NCI-H2171 treated with DMSO at 0.1 percent for 48 hours (cell line): Measurements from ENCODE around the gene PPP3CA.

Source experiments
- DNase-seq: peaks from one replicate; lab custom pipeline; 2025; lab: John Stamatoyannopoulos, UW

Gene PPP3CA

DNA sequence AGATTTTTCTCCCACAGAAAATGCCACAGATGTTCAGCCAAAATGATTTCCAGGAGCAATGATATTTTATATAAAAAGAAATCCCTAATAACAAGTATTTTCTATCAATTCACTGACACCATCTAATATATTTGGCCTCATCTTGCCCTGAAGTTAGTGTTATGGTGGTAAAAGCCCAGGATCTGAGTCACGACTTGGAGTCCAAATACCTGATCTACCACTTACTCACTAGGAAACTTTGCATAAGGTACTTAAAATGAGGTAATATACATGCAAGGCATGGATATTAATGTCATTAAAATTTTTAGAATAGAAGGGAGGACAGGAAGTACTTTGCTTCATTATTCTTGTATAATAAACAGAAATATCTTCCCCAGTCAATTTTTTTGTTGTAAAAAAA, 16.3 kb downstream of the PPP3CA start:
- DNase-seq: no peak

DNA sequence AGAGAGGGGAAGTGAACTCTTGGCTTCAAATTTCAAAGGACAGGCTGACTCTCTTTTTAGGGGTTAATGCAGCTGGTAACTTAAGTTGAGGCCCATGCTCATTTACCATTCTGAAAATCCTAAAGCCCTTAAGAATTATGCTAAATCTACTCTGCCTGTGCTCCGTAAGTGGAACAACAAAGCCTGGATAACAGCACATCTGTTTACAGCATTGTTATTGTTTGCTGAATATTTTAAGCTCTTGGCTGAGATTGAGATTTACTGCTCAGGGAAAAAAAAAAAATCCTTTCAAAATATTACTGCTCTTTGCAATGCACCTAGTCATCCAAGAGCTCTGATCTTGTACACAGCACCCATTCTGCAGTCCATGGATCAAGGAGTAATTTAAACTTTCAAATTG, 17.7 kb downstream of the PPP3CA start:
- DNase-seq: no peak

DNA sequence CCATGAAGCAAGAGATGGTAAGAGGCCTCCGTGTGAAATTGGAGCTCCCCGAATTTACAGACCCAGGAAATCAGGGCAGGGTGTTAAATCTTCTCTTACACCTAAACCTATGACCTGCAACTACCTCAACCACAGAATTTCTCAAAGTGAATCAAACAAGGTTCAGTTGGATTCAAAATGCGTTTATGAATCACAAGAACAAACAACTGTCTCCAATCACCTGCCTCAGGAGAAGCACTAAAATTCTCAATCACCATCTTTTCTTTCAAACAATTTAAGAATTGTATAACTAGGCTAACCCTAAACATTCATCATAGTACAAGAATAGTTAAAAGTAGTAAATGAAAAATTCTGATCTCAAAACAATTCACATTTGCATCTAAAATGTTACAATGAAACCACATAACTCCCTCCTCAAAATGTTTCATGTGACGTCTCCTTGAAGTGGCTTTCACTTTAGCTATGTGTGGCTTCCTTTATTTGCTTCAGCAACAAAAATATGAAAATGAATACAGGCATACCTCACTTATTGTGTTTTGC, 19.2 kb downstream of the PPP3CA start:
- DNase-seq: no peak

DNA sequence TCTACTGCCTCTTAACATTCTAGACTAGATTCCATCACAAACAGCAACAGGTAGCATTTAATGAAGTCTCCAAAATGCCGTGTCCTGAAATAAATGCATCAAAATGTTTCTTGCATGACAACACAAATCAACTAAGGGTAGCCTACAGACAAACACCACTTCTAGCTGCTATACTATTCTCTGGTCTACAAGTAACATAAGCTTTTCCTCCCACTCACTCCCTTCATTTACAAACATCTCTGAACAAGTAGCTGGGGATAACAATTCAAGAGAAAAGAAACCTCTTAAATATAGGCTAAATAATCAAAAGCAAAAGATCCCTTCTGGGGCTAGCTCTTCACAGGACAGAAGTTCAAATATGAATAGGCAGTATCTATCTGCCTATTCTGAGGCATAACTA, 20.8 kb downstream of the PPP3CA start:
- DNase-seq: no peak

DNA sequence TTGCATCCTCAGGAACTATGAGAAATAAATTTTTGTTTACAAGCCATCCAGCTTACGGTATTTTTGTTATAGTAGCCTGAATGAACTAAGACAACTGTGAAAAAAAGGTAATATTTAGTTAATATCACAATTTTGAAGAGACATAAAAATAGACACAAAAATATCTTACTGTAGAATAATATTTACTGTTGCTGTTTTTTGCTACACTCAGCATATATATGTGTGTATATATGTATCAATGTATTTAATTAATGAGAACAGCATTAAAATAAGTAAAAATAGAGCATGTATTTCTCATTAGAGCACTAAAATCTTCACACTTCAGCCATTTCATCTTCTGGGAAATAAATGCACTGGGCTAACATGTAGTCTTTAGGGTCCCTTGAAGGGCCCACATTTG, 24.6 kb downstream of the PPP3CA start:
- DNase-seq: no peak

DNA sequence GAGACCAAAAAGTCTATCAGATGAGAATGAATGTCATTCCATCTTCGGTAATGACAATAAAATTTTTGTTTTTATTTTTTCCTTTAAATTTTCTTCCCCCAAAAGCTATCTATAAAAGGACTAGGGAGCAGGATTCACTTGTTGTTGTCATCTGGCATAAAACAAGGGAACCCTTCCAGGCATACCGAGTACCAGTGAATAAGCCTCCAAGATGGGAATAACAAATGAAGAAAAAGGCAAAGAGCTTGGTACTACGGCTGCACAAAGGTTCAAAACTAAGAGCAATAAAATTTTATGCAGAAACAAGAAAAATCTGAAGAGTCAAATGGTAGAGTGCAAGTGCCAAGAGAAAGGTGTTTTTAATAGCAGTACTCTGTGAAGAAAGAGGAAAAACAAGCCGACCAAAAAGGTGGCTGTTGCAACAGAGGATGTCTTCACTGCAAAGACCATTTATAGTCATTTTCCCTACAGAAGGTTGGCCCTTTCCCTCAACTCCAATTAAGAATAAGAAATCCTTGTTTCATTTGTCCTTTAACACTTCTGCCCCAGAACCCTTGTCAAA, 25.8 kb downstream of the PPP3CA start:
- no peak for DNase-seq

DNA sequence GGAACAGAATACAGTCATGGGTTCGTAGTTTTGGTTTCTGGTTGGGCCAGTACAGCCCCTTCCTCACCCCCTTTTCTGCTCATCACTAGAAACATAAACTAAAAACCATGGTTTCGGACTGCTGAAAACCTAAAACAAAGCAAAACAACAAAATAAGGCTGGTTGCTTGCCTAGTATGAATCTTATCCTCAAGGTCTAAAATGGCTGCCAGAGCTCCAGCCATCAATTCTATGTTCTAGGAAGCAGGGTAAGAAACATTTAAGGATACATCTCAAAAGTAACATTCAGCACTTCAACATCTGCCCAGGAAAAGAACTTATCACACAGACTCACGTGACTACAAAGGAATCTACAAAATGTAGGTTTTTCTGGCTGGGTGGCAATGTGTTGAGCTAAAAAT, 31.5 kb downstream of the PPP3CA start:
- no peak for DNase-seq

DNA sequence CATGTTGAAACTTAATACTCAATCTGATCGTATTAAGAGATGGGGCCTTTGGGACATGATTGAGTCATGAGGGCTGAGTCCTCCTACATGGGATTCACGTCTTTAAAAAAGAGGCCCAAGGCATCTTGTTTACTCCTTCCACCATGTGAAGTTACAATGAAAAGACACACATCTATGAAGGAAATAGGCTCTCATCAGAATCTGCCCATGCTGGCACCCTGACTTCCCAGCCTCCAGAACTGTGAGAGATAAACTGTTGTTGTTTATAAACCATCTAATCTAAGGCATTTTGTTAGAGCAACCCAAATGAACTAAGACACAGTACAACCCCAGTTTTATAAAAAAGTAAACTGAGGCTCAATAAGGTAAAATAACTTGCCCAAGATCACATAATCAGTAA, 32.3 kb downstream of the PPP3CA start:
- DNase-seq: no peak

DNA sequence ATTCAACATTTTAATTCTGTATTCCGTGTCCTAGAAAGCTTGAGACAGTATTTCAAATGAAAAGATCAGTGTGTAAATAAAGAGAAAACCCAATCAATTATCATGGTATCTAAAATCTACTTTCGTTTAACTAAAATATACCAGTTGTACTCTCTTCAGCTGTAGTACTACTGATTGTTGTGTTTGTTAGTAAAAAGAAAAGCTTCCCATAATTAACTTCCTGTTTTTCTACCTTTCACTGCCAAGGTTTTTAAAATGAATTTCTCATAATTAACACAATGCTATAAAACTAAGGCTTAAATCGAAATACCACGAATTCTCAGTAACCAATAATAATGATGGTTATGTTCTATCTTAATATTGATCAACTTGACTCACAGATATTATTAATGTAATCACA, 37.4 kb downstream of the PPP3CA start:
- no peak for DNase-seq

DNA sequence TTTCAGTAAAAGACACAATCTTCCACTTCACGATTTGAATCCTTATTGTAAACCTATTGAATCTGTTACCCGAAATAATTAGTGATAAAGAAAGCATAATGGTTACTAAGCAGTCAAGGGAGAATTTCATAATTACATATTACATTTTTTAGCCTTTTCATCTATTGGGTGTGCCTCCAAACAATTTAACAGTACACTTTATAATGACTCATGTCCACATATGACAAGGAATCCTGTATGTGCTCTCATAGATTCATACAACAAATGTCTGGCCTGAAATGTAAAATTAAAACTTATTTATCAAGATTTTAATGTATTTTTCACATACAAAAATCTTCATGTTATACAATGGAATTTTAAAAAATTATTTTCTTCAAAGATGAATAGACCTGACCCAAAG, 39.4 kb downstream of the PPP3CA start:
- DNase-seq: no peak

DNA sequence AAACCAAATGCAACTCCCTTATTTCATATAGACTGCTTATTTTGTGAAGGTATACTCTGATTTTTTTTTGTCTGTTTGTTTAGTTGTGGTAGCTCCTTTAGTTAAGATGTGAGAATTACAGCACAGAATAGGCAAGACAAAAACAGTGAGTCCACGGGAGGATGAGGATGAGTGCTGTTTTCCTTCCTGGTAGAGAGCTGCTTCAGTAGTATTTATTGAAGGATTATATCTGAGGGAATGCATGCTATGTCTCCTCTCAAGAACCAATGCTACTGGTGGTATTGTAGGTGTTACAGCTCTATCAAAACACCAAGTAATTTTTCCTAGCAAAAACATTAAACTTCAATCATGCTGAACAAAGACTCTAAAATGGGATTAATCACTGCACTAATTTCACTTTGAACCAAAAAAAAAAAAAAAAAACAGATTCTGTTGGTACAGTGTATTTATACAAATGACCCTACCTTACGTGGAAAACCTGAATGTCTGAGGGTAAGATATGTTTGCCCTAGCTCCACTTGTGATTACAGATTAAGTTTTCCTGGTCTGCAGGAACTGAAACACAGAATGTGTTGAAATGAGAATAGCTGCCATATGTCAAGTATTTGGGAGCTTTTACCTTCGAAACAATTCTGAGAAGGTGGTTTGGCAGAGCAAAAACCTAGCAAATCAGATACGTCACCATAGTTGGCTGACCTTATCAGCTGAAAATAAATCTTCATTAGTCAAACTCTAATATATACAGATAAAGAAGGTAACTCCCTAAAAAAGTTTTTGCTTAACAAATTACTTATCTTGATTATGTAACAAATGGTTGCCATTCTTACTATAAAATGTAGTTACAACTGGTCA, 40.3 kb downstream of the PPP3CA start:
- DNase-seq: no peak

DNA sequence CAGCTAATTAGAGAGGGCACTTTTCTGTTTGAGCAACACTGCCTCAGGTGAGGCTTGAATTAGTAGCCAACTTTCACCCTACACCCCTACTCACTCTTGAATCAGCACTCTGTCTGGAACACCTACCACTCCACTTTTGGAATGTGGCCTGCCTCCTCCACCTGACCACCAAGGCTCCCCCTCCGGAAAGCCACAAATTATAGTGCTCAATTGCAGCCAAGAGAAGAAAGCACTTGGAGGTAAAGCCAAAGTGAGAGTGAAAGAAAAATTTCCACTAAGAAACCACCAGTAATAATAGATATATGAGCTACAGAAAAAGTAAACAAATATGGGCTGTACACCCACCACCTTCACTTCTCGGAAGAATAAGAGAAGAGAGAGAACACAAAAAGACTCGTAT, 41.1 kb downstream of the PPP3CA start:
- DNase-seq: no peak

DNA sequence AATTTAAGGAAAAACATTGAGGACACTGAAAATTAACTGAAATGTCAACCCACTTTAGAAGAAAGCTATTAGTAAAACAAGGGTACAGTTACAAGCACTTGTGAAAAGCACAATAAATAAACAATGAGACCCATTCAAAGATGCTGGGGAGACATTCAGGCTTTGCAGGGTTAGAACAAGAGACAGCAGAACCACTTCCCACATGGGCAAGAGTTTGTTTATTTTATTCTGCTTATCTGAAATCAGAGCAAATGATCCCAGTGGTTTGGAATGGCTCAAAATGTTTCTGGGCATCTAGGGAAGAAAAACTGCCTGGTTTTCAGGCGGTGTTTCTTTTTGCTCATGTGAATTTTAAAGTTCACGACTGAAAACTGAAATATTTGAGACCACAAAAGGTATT, 42.4 kb downstream of the PPP3CA start:
- DNase-seq: no peak

DNA sequence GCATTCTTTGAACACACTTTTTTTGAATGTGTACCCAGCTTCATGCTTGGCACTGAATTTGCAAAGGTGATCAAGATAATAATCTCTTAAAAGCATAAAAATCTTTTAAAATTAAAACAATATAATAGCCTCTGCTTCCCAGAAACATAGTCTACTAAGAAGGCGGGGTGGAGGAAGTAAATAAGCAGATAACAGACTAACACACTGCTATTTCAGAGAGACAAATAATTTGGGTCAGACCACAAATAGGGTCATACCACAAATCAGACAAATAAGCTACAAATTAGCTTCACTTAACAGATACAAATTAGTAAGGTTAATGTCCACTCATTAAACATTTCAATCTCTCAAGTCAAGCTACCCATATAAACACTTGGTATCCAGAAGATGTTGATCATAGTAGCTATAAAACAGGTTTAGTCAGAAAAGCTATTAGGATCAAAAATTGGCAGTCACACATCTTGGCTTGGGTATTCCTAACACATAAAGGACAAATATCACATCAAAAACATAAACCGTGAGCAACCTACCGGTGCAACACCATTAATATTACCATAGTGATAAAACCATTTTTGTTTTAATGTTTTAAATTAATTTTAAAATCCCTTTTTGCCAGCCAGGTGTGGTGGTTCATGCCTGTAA, 47.3 kb downstream of the PPP3CA start:
- no peak for DNase-seq

DNA sequence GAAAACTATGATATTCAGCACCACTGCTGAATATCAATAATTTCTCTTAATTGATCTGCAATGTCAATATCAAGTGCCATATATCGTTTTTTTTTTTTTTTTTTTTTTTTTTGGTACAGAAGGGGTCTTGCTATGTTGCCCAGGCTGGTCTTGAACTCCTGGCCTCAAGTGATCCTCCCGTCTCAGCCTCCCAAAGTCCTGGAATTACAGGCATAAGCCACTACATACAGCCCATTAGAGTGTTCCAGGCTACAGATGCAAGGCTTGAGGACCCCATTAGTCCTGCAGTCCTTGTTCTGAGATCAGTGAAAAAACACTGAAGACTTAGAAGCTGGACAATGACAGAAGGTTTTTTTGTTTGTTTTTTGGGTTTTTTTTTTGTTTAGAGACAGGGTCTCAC, 48.3 kb downstream of the PPP3CA start:
- no peak for DNase-seq

DNA sequence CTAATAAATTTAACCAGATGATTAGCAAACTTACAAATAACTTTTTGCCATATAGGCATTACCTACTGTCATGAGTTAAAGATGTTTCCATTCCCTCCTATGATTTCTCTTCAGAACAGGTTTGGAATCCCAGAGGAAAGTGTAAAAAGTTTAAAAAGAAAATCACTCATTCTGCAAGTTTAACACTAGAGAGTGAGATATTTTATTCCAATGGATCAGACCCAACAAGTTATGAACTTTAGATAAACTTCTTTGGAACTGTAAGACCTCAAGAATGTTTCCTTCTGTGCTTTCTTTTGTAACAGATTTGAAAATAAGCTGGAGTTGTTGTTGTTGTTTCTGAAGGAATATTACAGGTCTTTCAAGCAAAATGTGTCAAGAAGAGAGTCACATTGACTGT, 51.6 kb downstream of the PPP3CA start:
- no peak for DNase-seq

DNA sequence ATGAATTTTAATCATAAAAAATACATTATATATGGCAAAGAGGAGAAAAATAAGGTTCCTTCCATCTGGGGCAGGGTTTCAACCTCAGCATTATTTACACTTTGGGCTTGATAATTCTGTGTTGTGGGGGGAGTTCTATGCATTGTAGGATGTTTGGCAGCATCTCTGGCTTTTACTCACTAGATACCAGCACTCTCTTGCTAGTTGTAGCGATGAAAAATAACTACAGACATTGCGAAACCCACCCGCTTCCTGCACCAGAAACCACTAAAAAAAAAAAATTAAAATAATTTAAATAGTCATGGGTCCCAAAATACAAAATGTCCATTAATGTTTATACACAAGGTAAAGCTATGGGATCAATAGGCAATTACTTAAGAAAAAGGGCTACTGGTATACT, 52.7 kb downstream of the PPP3CA start:
- DNase-seq: no peak

DNA sequence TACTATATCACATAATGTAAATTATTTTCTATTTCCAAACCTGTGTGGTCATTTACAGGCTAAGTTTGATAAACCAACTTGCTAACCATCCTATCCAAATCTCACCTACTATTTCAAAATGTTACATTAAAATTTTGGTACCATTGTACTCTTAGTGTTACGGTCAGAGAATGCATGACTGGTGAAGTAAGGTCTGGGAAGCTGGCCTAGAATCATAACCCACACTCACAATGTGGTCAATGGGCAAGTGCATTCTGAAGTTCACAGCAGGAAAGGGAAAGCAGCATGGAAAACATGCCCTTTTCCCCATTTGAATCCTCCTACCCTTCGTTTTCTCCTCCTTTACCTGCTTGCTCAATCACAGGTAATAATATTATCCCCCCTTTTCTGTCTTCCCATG, 54.4 kb downstream of the PPP3CA start:
- no peak for DNase-seq

DNA sequence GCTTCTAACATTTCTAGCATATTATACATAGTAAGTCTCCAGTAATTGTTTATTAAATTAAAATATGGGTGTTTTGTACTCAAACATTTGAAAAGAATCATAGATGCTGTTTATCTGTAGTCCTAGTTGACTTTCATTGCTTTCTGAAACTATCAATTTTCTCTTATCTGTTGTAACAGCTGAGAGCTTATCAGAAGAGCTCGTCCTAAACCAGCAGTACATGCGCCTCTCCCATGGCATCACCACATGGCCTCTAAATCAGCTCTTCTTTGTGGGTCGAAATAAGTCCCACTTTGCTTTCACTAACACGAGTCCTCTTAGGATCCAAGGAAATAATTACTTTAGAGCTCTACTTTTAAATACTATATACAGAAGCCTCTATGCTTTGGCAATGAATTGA, 55.1 kb downstream of the PPP3CA start:
- DNase-seq: no peak

DNA sequence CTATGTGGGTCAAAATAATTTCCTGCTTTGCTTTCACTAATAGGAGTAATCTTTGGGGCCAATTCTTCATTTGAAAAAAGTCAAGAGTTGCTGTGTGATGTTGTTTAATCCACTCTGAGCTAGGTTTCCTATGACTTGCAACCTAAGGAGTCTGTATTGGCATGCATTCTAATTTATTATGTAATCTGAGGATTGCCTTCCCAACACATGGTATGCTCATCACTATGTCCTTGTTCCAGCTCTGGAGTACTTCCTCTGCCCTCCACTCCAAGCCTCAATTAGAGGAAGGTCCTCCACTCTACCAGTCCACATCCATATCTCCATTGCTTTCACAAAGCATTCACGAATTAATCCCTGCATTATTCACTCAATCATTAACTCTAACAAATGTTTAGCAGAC, 56.1 kb downstream of the PPP3CA start:
- DNase-seq: no peak

DNA sequence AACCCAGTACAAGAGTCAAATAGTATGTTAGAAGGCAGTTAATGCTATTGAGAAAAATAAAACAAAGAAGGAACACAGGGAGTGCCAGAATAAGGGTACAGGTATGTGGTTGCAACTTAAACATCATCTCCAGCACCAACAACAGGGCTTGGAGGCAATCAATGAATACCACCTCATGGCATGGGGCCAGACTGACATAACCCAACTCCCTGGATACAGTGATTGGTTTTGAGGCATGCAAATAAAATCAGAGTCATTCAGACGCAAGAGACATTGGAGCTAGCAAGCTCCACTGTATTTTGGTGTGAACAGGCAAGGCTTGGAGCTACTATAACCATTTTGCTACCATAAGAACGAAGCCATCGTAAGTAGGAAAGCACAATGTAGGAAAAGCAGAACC, 56.7 kb downstream of the PPP3CA start:
- DNase-seq: no peak

DNA sequence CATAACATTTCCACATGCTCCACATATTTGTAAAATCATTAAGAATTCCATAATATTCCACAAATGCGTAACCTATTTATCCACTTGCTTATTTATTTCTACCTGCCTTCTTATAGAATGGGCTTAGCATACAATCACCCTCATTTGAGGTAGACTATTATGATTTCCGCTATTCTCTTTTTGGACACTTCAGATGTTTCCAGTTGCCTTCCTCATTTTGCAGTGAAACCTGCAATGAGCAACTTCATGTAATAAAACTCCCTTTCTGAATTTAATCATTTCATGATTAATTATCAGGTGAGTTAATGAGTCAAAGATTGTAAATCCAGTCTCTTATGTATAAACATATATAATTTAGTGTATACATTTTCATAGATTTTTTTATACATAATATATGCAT, 58.0 kb downstream of the PPP3CA start:
- DNase-seq: no peak
